Neutrophil (primary cell): ENCODE data around the gene HOXD3.
A peak's percentile ranks its signal among the peaks of the same experiment; 100 is the strongest.

Experiments
- H3K27ac ChIP-seq: fragments of 200-600 bp; sonication (generic); 2 replicates; pipeline ENCODE4 v1.5.1; 2016; ENCODE audit warnings: mild to moderate bottlenecking, moderate library complexity
- H3K27me3 ChIP-seq: fragments of 200-600 bp; sonication (generic); 2 replicates; pipeline ENCODE4 v1.6.0; 2016; ENCODE audit warnings: mild to moderate bottlenecking
- H3K36me3 ChIP-seq: fragments of 200-600 bp; sonication (generic); 2 replicates; pipeline ENCODE4 v1.5.1; 2017
- H3K4me1 ChIP-seq, 2 experiments: fragments of 200-600 bp in 1 of 2; sonication (generic) in 1 of 2; 1 replicate in 1 of 2; 2 replicates in 1 of 2; pipeline versions ENCODE4 v1.5.1 to v1.6.1; 2013 to 2016; ENCODE audit warnings: low read depth in 1 of 2, low read length in 1 of 2, mild to moderate bottlenecking in 1 of 2, moderate library complexity in 1 of 2; ENCODE audit not compliant: control insufficient read depth in 1 of 2, insufficient read depth in 1 of 2
- H3K4me3 ChIP-seq, 2 experiments: fragments of 200-600 bp in 1 of 2; sonication (generic) in 1 of 2; 1 replicate in 1 of 2; 2 replicates in 1 of 2; pipeline ENCODE4 v1.5.1; 2013 to 2016; ENCODE audit warnings: low read depth in 1 of 2, low read length in 1 of 2, mild to moderate bottlenecking in 1 of 2, moderate library complexity in 1 of 2
- H3K9me3 ChIP-seq: fragments of 200-600 bp; sonication (generic); 2 replicates; pipeline ENCODE4 v1.5.1; 2016
- TF ChIP-seq, protein P1 (sequence below): fragments of 200-600 bp; sonication (generic); IDR thresholded peaks from 2 replicates; pipeline ENCODE4 v1.5.1; 2016; ENCODE audit warnings: antibody characterized with exemption

Gene HOXD3

DNA sequence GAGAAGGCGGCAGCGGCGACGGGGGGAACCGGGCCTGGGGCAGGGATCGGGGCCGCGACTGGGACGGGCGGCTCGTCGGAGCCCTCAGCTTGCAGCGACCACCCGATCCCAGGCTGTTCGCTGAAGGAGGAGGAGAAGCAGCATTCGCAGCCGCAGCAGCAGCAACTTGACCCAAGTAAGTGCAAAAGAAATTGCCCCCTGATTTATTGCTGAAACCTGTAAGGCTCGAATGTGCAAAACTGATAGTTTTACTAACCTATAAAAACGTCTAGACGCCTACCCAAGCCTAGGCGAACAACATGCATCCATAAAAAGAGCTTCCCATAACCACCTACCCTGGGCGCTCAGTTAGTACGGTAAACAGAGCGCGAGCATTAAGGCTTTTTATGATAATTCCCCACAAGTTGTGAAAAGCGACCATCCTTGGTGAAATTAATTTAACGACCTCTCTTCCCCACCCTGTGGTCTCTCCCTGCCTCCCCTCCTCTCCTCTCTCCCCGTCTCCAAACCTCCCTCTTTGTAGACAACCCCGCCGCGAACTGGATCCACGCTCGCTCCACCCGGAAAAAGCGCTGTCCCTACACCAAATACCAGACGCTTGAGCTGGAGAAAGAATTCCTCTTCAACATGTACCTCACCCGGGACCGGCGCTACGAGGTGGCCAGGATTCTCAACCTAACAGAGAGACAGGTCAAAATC is 33.5 kb upstream of the HOXD3 start:
- H3K36me3 ChIP-seq: no peaks in the 10 kb centered on the region
- no peak overlapping the region for H3K4me3 ChIP-seq
- no peak overlapping the region for H3K27ac ChIP-seq
- peaks cover 100% of the 10 kb centered on the region for H3K27me3 ChIP-seq
- TF ChIP-seq, protein P1, sequence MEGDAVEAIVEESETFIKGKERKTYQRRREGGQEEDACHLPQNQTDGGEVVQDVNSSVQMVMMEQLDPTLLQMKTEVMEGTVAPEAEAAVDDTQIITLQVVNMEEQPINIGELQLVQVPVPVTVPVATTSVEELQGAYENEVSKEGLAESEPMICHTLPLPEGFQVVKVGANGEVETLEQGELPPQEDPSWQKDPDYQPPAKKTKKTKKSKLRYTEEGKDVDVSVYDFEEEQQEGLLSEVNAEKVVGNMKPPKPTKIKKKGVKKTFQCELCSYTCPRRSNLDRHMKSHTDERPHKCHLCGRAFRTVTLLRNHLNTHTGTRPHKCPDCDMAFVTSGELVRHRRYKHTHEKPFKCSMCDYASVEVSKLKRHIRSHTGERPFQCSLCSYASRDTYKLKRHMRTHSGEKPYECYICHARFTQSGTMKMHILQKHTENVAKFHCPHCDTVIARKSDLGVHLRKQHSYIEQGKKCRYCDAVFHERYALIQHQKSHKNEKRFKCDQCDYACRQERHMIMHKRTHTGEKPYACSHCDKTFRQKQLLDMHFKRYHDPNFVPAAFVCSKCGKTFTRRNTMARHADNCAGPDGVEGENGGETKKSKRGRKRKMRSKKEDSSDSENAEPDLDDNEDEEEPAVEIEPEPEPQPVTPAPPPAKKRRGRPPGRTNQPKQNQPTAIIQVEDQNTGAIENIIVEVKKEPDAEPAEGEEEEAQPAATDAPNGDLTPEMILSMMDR: no peak
- H3K4me1 ChIP-seq: peaks cover 6 to 18% of the 10 kb centered on the region in 2 experiments
- no peaks in the 10 kb centered on the region for H3K9me3 ChIP-seq

DNA sequence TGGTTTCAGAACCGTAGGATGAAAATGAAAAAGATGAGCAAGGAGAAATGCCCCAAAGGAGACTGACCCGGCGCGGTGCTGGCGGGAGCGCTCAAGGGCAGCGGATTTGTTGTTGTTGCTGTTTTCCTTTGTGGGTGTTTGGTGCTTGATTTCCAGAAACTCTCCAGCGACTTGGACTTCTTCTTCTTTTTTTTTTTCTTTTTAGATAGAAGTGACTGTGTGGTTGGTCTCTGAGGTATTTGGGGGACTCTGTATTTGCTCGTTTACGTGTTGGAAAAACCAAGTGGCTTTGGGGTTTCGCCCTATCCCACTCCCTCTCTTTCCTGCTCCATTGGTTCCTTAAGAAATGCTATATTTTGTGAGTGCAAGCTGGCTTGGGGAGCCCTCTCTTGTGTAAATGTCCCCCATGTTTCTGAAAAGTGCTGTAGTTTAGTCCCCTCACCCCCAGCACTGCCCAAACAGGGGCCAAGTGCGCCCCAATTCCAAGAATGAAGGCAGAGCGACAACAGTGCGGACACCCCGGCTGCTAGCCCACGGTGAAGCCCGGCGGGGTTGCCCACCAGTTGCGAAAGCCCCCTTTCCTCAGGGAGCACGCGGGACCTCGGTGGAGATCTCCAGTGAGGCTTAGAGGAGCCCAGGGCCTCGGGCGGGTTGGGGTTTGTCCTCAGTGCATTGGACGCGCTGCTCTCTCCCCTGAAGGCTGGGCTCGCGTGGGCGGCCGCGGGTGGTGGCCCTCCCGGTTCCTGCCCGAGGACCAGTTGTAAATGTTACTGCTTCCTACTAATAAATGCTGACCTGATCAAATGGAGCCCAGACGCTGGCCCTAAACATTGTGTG is 32.8 kb upstream of the HOXD3 start:
- TF ChIP-seq, protein P1: no peak
- peaks cover 100% of the 10 kb centered on the region for H3K27me3 ChIP-seq
- H3K9me3 ChIP-seq: no peaks in the 10 kb centered on the region
- peaks cover 10 to 23% of the 10 kb centered on the region in 2 experiments for H3K4me1 ChIP-seq
- H3K4me3 ChIP-seq: no peak overlapping the region
- no peaks in the 10 kb centered on the region for H3K36me3 ChIP-seq
- H3K27ac ChIP-seq: no peak overlapping the region

DNA sequence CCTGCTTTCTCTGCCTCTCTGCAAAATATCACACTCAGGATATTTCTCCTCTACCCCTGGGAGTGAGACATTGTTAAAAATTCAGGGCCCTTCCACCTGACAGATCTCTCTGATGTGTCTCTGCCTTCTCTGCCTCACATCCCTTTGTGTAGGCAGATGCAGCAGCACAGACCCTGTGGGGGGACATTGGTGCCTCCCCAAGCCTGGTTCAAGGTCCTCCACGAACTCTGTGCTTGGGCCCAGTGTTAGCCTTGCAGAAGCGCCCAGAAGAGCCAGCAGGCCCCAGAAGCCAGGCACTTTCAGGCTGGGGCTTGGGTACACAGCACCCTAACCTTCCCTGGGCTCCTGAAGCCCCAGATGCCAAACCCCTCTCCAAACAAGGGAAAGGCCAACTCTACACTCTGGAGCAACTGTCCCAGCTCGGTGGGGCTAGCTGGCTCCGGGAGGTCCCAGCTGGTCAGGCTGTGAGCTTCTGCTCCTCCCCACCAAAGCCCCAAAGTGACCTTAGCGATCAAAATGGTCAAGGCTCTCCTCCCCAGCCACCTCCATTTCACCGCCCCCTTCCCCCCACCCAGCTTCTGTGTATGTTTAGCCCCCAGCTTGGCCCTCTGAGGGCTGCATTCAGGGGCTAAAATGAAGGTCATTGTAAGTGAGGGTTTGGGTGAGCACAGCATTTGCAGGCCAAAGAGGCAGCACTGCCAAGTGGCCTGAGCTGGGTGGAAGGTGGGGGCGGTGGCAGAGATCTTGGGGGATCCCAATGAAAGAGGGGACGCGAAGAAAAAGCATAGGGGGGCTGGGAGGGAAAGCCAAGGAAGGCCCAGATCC is 31.9 kb upstream of the HOXD3 start:
- Histone ChIP-seq H3K9me3 (no peaks in the 10 kb centered on the region), H3K4me3 (no peak overlapping the region), H3K4me1 (peaks cover 11 to 30% of the 10 kb centered on the region in 2 experiments), H3K36me3 (no peaks in the 10 kb centered on the region), H3K27ac (no peak overlapping the region), H3K27me3 (peaks cover 100% of the 10 kb centered on the region)
- TF ChIP-seq, protein P1: no peak

DNA sequence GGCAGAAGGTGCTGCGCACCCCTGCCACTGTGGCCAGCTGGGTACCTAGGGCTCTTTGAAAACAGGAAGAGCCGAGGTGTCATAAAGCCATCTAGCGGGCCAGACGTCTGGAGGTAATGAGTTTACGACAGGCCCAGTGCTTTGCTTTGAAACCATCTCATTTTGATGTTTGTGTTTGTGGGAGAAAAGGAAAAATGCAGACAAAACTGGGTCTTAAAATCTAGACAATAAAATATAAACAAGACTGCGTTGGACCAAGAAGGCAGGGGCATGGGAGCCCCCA is 31.4 kb upstream of the HOXD3 start:
- no peaks in the 10 kb centered on the region for H3K9me3 ChIP-seq
- H3K27ac ChIP-seq: no peak overlapping the region
- no peaks in the 10 kb centered on the region for H3K36me3 ChIP-seq
- peaks cover 100% of the 10 kb centered on the region for H3K27me3 ChIP-seq
- H3K4me3 ChIP-seq: no peak overlapping the region
- peaks cover 11 to 36% of the 10 kb centered on the region in 2 experiments for H3K4me1 ChIP-seq
- TF ChIP-seq, protein P1: no peak

DNA sequence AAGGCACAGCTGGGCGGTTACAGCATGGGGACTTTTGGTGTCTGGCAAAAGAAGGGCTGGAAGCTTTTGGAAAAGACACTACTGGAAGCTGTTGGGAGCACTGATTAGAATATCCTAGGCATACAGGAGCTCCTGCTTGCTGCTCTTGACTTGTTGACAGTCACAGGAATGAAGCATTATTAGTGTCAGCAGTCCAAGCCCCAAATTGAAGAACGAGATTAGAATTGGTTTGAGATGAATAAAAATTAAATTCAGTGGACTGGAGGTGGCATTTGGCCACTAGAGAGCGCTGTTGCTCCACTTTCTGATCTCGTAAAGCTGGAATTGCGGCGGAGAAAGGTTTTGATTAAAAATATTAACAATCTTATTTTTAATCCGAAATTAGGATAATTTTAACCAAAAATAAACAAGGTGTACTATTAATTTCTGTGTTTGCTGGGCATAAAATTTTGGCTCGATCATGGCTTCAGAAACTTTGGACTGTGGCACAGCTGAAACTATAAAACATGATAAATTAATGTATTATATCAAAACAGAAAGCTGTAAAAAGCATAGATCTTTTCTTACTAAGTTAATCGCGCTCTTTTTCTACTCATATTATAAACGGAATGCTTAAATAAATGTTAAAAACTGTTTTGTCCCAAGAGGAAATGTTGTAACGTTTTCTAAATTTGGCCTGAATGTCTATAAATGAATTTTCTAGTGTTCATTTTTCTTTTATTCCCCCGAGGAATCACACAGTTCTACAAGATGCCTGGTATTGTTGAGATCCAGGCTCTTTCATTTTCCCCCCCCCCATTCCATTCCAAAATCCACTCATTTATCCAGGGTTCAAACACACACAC is 30.0 kb upstream of the HOXD3 start:
- Histone ChIP-seq H3K4me3 (no peak overlapping the region), H3K9me3 (no peaks in the 10 kb centered on the region), H3K27ac (no peak overlapping the region), H3K36me3 (no peaks in the 10 kb centered on the region), H3K27me3 (peaks cover 100% of the 10 kb centered on the region), H3K4me1 (peaks cover 15 to 37% of the 10 kb centered on the region in 2 experiments)
- TF ChIP-seq, protein P1: peak; percentile 73
